Right ventricle myocardium superior (tissue), 1 donor: ENCODE results near the gene UBE2H. TPM values are rescaled to one million over a fixed set of nuclear protein-coding genes. Genes with fewer than 3 reads are reported as not detected.
"Not testable (repeated sequence)": the region's sequence is repeated elsewhere in the genome, so short reads cannot be mapped to it uniquely, and the experiment has no call there.

ENCODE experiments used
- ATAC-seq: fragments of 200-7000 bp; cut with Tn5 transposase; one replicate; pipeline ENCODE4 v1.9.1; 2020; ENCODE audit warnings: mild to moderate bottlenecking; ENCODE audit not compliant: poor library complexity
- DNase-seq: peaks from one replicate; pipeline ENCODE4 v3.0.0-alpha.2; 2020
- intact Hi-C: fragments of 100-400 bp; cut with DNase I; formaldehyde crosslinking; loops from one replicate; pipeline ENCODE4 v1.11.2; 2022
- long read RNA-seq: library from polyadenylated mRNA; unstranded; transcript quantifications from one replicate; pipeline ENCODE4 v2.0.0, GENCODE V29; 2021
- total RNA-seq: library from RNA; stranded (reverse); fragmentation: NEBNext Ultra II Directional; extraction: Animal tissue kit (Norgen Biotek cat#: 25700); gene quantifications from one replicate; pipeline ENCODE4 v1.2.1, GENCODE V29; 2021
- donor health status: DM: no; HTN: yes; CAD: no; lungs with severe emphysema.

Gene UBE2H
- 96.8 TPM for total RNA-seq
- long read RNA-seq, full-length matches to known transcripts, result 124 of 155 reads
- long read RNA-seq, partial matches to known transcripts, result 0 of 155 reads
- long read RNA-seq, other reads (novel, unspliced or antisense), result 31 of 155 reads

GRCh38 chr7:129952653-129953560, at the start of gene UBE2H:
UBE2H (minus strand) TSS chr7:129952960; CDS start chr7:129952555, 405 bp downstream.
- intact Hi-C loops, result loop anchor here (5.0 kb wide), 1 partner anchor 126 kb away; no protein-coding TSS in a partner anchor
- peak; percentile 88 for ATAC-seq
- DNase-seq, result peak; percentile 96

GRCh38 chr7:129998446-129998845, 45.7 kb upstream of the UBE2H start:
- intact Hi-C loops, result no loop called here
- ATAC-seq (no peak), DNase-seq (no peak)

- no peak for DNase-seq
- intact Hi-C loops, result no loop called here
- ATAC-seq, result no peak
These were observed 44.5 kb upstream of the UBE2H start for GRCh38 chr7:129997285-129997684.

GRCh38 chr7:129993275-129993674, 40.5 kb upstream of the UBE2H start:
- DNase-seq (no peak), ATAC-seq (no peak)
- intact Hi-C loops, result no loop called here

- ATAC-seq, result peak; percentile 89
- DNase-seq, result no peak
- intact Hi-C loops, result no loop called here
These were observed 37.8 kb upstream of the UBE2H start for GRCh38 chr7:129990403-129991192.

- ATAC-seq (no peak), DNase-seq (no peak)
- intact Hi-C loops, result no loop called here
These were observed 36.7 kb upstream of the UBE2H start for GRCh38 chr7:129989466-129989865.

GRCh38 chr7:129986600-129986999, 33.8 kb upstream of the UBE2H start:
- intact Hi-C loops, result no loop called here
- ATAC-seq (no peak), DNase-seq (no peak)

GRCh38 chr7:129980667-129981066, 27.9 kb upstream of the UBE2H start:
- DNase-seq, result no peak
- no peak for ATAC-seq
- intact Hi-C loops, result no loop called here

- no peak for DNase-seq
- ATAC-seq, result no peak
- intact Hi-C loops, result no loop called here
These were observed 22.5 kb upstream of the UBE2H start for GRCh38 chr7:129975309-129975708.

- intact Hi-C loops, result no loop called here
- ATAC-seq, result peak; percentile 38
- no peak for DNase-seq
These were observed 18.1 kb upstream of the UBE2H start for GRCh38 chr7:129970816-129971215.

GRCh38 chr7:129969881-129970446, 17.2 kb upstream of the UBE2H start:
- intact Hi-C loops, result no loop called here
- ATAC-seq, result no peak
- DNase-seq, result no peak

- ATAC-seq, result no peak
- intact Hi-C loops, result no loop called here
- no peak for DNase-seq
These were observed 16.0 kb upstream of the UBE2H start for GRCh38 chr7:129968592-129969383.

- DNase-seq, intact Hi-C loops, ATAC-seq: not testable (repeated sequence)
These were observed 7.4 kb upstream of the UBE2H start for GRCh38 chr7:129960204-129960475.

GRCh38 chr7:129959471-129960203, 6.9 kb upstream of the UBE2H start:
- intact Hi-C loops, result no loop called here
- DNase-seq (no peak), ATAC-seq (no peak)

- peak; percentile 90 for ATAC-seq
- intact Hi-C loops, result no loop called here
- DNase-seq, result peak; percentile 52
These were observed 6.1 kb upstream of the UBE2H start for GRCh38 chr7:129958643-129959470.

GRCh38 chr7:129955993-129956543, 3.3 kb upstream of the UBE2H start:
- intact Hi-C loops, result no loop called here
- ATAC-seq (no peak), DNase-seq (no peak)
